ENCODE results near the gene PLEKHO1. TPM values are rescaled to one million over a fixed set of nuclear protein-coding genes. Genes with fewer than 3 reads are reported as not detected.

Gene PLEKHO1
- total RNA-seq, 1 experiment from 2014 or later: 67.2 TPM

- Histone ChIP-seq H3K9me3 (ENCODE audit: low read depth, low read length, poor library complexity, severe bottlenecking) (no peaks in the 10 kb centered on the region), H3K4me1 (ENCODE audit: insufficient read depth, low read length, poor library complexity, severe bottlenecking) (peaks cover 12% of the 10 kb centered on the region), H3K27me3 (replicated peaks; ENCODE audit: insufficient read depth, low read depth, low read length, poor library complexity) (no peaks in the 10 kb centered on the region), H3K4me3 (ENCODE audit: low read depth, low read length, poor library complexity, severe bottlenecking) (no peak overlapping the region), H3K27ac (ENCODE audit: low read depth, low read length, poor library complexity, severe bottlenecking) (peak overlapping the region; percentile 17), H3K36me3 (ENCODE audit: insufficient read depth, low read length, poor library complexity, severe bottlenecking) (peaks cover 69% of the 10 kb centered on the region)
- ChIA-PET POLR2A (ENCODE audit: low non-redundant PET) (no interaction called here), CTCF (no interaction called here)
- TF ChIP-seq EZH2 (IDR thresholded peaks at IDR 0.05; ENCODE audit: borderline replicate concordance, low read depth, low read length, poor library complexity, severe bottlenecking) (no peak), CTCF (conservative IDR thresholded peaks at IDR 0.05; ENCODE audit: low read depth, low read length) (no peak)
- DNase-seq (ENCODE audit: low spot score): no peak
- no TSS peak for BruUV-seq (replicated peaks)
- intact Hi-C loops (cut with micrococcal nuclease; ENCODE audit: unreplicated experiment): no loop called here
Measured at GRCh38 chr1:150154143-150154542, 4.4 kb downstream of the PLEKHO1 start.

- DNase-seq (ENCODE audit: low spot score): no peak
- no peak overlapping the region for H3K4me3 ChIP-seq (ENCODE audit: low read depth, low read length, poor library complexity, severe bottlenecking)
- intact Hi-C loops (cut with micrococcal nuclease; ENCODE audit: unreplicated experiment): no loop called here
- no peak for TF ChIP-seq EZH2 (IDR thresholded peaks at IDR 0.05; ENCODE audit: borderline replicate concordance, low read depth, low read length, poor library complexity, severe bottlenecking)
- TF ChIP-seq CTCF (conservative IDR thresholded peaks at IDR 0.05; ENCODE audit: low read depth, low read length): no peak
- ChIA-PET POLR2A (ENCODE audit: low non-redundant PET) (interaction anchor here (0.6 kb wide), 1 partner anchor 33 kb away, joined by 3 read pairs; no protein-coding TSS in a partner anchor), CTCF (no interaction called here)
- H3K9me3 ChIP-seq (ENCODE audit: low read depth, low read length, poor library complexity, severe bottlenecking): no peaks in the 10 kb centered on the region
- H3K36me3 ChIP-seq (ENCODE audit: insufficient read depth, low read length, poor library complexity, severe bottlenecking): peaks cover 78% of the 10 kb centered on the region
- no TSS peak for BruUV-seq (replicated peaks)
- no peaks in the 10 kb centered on the region for H3K27me3 ChIP-seq (replicated peaks; ENCODE audit: insufficient read depth, low read depth, low read length, poor library complexity)
- peaks cover 10% of the 10 kb centered on the region for H3K4me1 ChIP-seq (ENCODE audit: insufficient read depth, low read length, poor library complexity, severe bottlenecking)
- no peak overlapping the region for H3K27ac ChIP-seq (ENCODE audit: low read depth, low read length, poor library complexity, severe bottlenecking)
Measured at GRCh38 chr1:150155413-150156071, 5.8 kb downstream of the PLEKHO1 start.

- no peak for DNase-seq (ENCODE audit: low spot score)
- BruUV-seq (replicated peaks): no TSS peak
- peaks cover 10% of the 10 kb centered on the region for H3K4me1 ChIP-seq (ENCODE audit: insufficient read depth, low read length, poor library complexity, severe bottlenecking)
Measured at GRCh38 chr1:150156868-150157603, 7.3 kb downstream of the PLEKHO1 start.

More at GRCh38 chr1:150156868-150157603, 7.3 kb downstream of the PLEKHO1 start:
- intact Hi-C loops (cut with micrococcal nuclease; ENCODE audit: unreplicated experiment): no loop called here
- Histone ChIP-seq H3K36me3 (ENCODE audit: insufficient read depth, low read length, poor library complexity, severe bottlenecking) (peaks cover 76% of the 10 kb centered on the region), H3K27me3 (replicated peaks; ENCODE audit: insufficient read depth, low read depth, low read length, poor library complexity) (no peaks in the 10 kb centered on the region), H3K4me3 (ENCODE audit: low read depth, low read length, poor library complexity, severe bottlenecking) (no peak overlapping the region), H3K27ac (ENCODE audit: low read depth, low read length, poor library complexity, severe bottlenecking) (no peak overlapping the region), H3K9me3 (ENCODE audit: low read depth, low read length, poor library complexity, severe bottlenecking) (no peaks in the 10 kb centered on the region)
- no peak for TF ChIP-seq CTCF (conservative IDR thresholded peaks at IDR 0.05; ENCODE audit: low read depth, low read length)
- no peak for TF ChIP-seq EZH2 (IDR thresholded peaks at IDR 0.05; ENCODE audit: borderline replicate concordance, low read depth, low read length, poor library complexity, severe bottlenecking)
- POLR2A ChIA-PET (ENCODE audit: low non-redundant PET): no interaction called here
- CTCF ChIA-PET: no interaction called here
